HepG2 (cell line): ENCODE results near the gene CAMKK1. TPM values are rescaled to one million over a fixed set of nuclear protein-coding genes. Genes with fewer than 3 reads are reported as not detected.

Experiments used
- ATAC-seq: fragments of 200-7000 bp; cut with Tn5 transposase; 3 replicates; pipeline ENCODE4 v1.9.1; 2020; ENCODE audit warnings: mild to moderate bottlenecking, moderate library complexity
- BruUV-seq: library from RNA; stranded (reverse); fragments of 400-500 nt; replicated peaks from 2 replicates; lab custom pipeline; 2021; lab: Mats Ljungman, UMichigan
- CTCF ChIA-PET: fragments of 300-600 bp; formaldehyde crosslinking; extraction: SDS; loops from one replicate; lab custom pipeline; 2021; ENCODE audit warnings: low total read pairs, inconsistent platforms, low intra/inter-chr PET ratio; lab: Yijun Ruan, JAX
- POLR2A ChIA-PET: fragments of 350-600 bp; sonication (Branson Sonifier 250); formaldehyde crosslinking; loops from one replicate; lab custom pipeline; 2020; ENCODE audit warnings: antibody characterized with exemption, inconsistent platforms; lab: Yijun Ruan, JAX
- DNase-seq: peaks from one replicate; pipeline ENCODE4 v3.0.0-alpha.2; 2015; ENCODE audit warnings: low spot score
- FAIRE-seq: peaks from 3 replicates; lab custom pipeline; 2011; peaks lifted over from hg19 to GRCh38; lab: Jason Lieb, UNC
- H2AFZ ChIP-seq: one replicate; pipeline ENCODE4 v1.6.1; 2011; ENCODE audit warnings: low read length, inconsistent platforms
- H3K27ac ChIP-seq: fragments of 300-600 bp; 3 replicates; pipeline ENCODE4 v1.8.0; 2011; ENCODE audit warnings: mixed run types, mild to moderate bottlenecking, mixed read lengths, low read length, inconsistent platforms; ENCODE audit not compliant: insufficient read depth; ENCODE audit errors: extremely low read length
- H3K27me3 ChIP-seq, 2 experiments: fragments of 200-600 bp in 1 of 2; 2 replicates in 1 of 2; 3 replicates in 1 of 2; pipeline versions ENCODE4 v1.6.0 to v1.8.0; 2011; ENCODE audit warnings: low read length in 2 of 2, mild to moderate bottlenecking in 2 of 2, moderate library complexity in 2 of 2, inconsistent platforms in 1 of 2; ENCODE audit not compliant: insufficient read depth in 2 of 2, control insufficient read depth in 1 of 2
- H3K36me3 ChIP-seq, 2 experiments: fragments of 200-600 bp in 1 of 2; replicated peaks in 1 of 2; 2 replicates in 1 of 2; 3 replicates in 1 of 2; pipeline versions ENCODE4 v1.5.1 to v1.8.0; 2011; ENCODE audit warnings: low read length in 2 of 2, inconsistent platforms in 1 of 2; ENCODE audit not compliant: insufficient read depth in 2 of 2, control insufficient read depth in 1 of 2
- H3K4me1 ChIP-seq: 2 replicates; pipeline ENCODE4 v1.5.1; 2012; ENCODE audit warnings: low read length, inconsistent platforms; ENCODE audit not compliant: insufficient read depth
- H3K4me2 ChIP-seq: 2 replicates; pipeline ENCODE4 v1.6.0; 2011; ENCODE audit warnings: low read depth, low read length, inconsistent platforms
- H3K4me3 ChIP-seq, 3 experiments: fragments of 200-600 bp in 1 of 3; sonication (generic), shearing (Covaris generic) in 1 of 3; replicated peaks in 1 of 3; 2 replicates each; pipeline ENCODE4 v1.5.1; 2011 to 2016; ENCODE audit warnings: low read length in 3 of 3, inconsistent platforms in 2 of 3, low read depth in 2 of 3, mild to moderate bottlenecking in 2 of 3, control low read depth in 1 of 3, mixed read lengths in 1 of 3; ENCODE audit not compliant: insufficient read depth in 1 of 3
- H3K79me2 ChIP-seq: one replicate; pipeline ENCODE4 v1.6.1; 2011; ENCODE audit warnings: low read length, inconsistent platforms; ENCODE audit not compliant: insufficient read depth
- H3K9ac ChIP-seq: 2 replicates; pipeline ENCODE4 v1.6.0; 2011; ENCODE audit warnings: mild to moderate bottlenecking, low read depth, low read length, inconsistent platforms; ENCODE audit not compliant: insufficient read depth
- H3K9me3 ChIP-seq: 2 replicates; pipeline ENCODE4 v1.5.1; 2012; ENCODE audit warnings: mild to moderate bottlenecking, low read length
- H4K20me1 ChIP-seq: 2 replicates; pipeline ENCODE4 v1.6.0; 2011; ENCODE audit warnings: inconsistent platforms, mild to moderate bottlenecking, low read length, moderate library complexity; ENCODE audit not compliant: insufficient read depth
- ARNT ChIP-seq: fragments of 450-650 bp; IDR thresholded peaks from 2 replicates; pipeline ENCODE4 v1.6.1; 2017
- ASH2L ChIP-seq: fragments of 300-600, 200-600 bp; sonication (generic); IDR thresholded peaks from 2 replicates; pipeline ENCODE4 v1.7.0; 2017; ENCODE audit warnings: low read depth, mild to moderate bottlenecking, moderate library complexity, mixed read lengths, low read length; ENCODE audit not compliant: insufficient read length
- BORCS8-MEF2B ChIP-seq: sonication (generic); formaldehyde crosslinking; IDR thresholded peaks from 2 replicates; pipeline ENCODE4 v1.8.0; 2022; ENCODE audit warnings: mild to moderate bottlenecking, missing genetic modification reagents
- FOSL2 ChIP-seq: sonication (generic); formaldehyde crosslinking; IDR thresholded peaks from 2 replicates; pipeline ENCODE4 v1.4.0; 2020; ENCODE audit warnings: missing genetic modification reagents
- FOXP1 ChIP-seq, 2 experiments: fragments of 450-650 bp in 1 of 2; IDR thresholded peaks; 2 replicates each; pipeline ENCODE4 v1.6.1; 2017 to 2018; ENCODE audit warnings: antibody characterized with exemption in 1 of 2
- GFI1 ChIP-seq: sonication (generic); formaldehyde crosslinking; IDR thresholded peaks from 2 replicates; pipeline ENCODE4 v1.5.0; 2020; ENCODE audit warnings: missing genetic modification reagents, mild to moderate bottlenecking, borderline replicate concordance
- KLF11 ChIP-seq: IDR thresholded peaks from 2 replicates; pipeline ENCODE4 v1.6.1; 2016; ENCODE audit warnings: missing compliant biosample characterization
- MTF1 ChIP-seq: sonication (generic); formaldehyde crosslinking; IDR thresholded peaks from 2 replicates; pipeline ENCODE4 v1.5.0; 2020; ENCODE audit warnings: missing genetic modification reagents
- NR2F6 ChIP-seq, 2 experiments: IDR thresholded peaks; 2 replicates each; pipeline ENCODE4 v1.6.1; 2016; ENCODE audit warnings: antibody characterized with exemption in 1 of 2, mild to moderate bottlenecking in 1 of 2
- RFX5 ChIP-seq: IDR thresholded peaks from 2 replicates; pipeline ENCODE4 v1.6.1; 2011; ENCODE audit warnings: low read depth, low read length, improper control_type of control experiment
- SALL1 ChIP-seq: sonication (generic); formaldehyde crosslinking; IDR thresholded peaks from 2 replicates; pipeline ENCODE4 v1.8.0; 2022; ENCODE audit warnings: mild to moderate bottlenecking, missing genetic modification reagents
- TAF1 ChIP-seq: sonication (generic); formaldehyde crosslinking; IDR thresholded peaks from 2 replicates; pipeline ENCODE4 v1.4.0; 2020; ENCODE audit warnings: missing genetic modification reagents
- ZBTB7A ChIP-seq: sonication (generic); formaldehyde crosslinking; IDR thresholded peaks from 2 replicates; pipeline ENCODE4 v1.8.0; 2022; ENCODE audit warnings: mild to moderate bottlenecking, missing genetic modification reagents
- ZC3H13 ChIP-seq: sonication (generic); formaldehyde crosslinking; IDR thresholded peaks from 2 replicates; pipeline ENCODE4 v1.8.1; 2023; ENCODE audit warnings: mild to moderate bottlenecking, missing genetic modification reagents, moderate library complexity
- ZEB1 ChIP-seq: IDR thresholded peaks from 2 replicates; pipeline ENCODE4 v1.6.1; 2012; ENCODE audit warnings: mild to moderate bottlenecking, low read depth, inconsistent platforms; ENCODE audit not compliant: insufficient replicate concordance
- ZNF160 ChIP-seq: sonication (generic); formaldehyde crosslinking; IDR thresholded peaks from 2 replicates; pipeline ENCODE4 v1.8.0; 2022; ENCODE audit warnings: mild to moderate bottlenecking, inconsistent platforms, missing genetic modification reagents
- ZNF274 ChIP-seq: sonication (generic); formaldehyde crosslinking; IDR thresholded peaks from 2 replicates; pipeline ENCODE4 v1.5.1; 2020; ENCODE audit warnings: mild to moderate bottlenecking, missing genetic modification reagents
- ZNF510 ChIP-seq: sonication (generic); formaldehyde crosslinking; IDR thresholded peaks from 2 replicates; pipeline ENCODE4 v1.4.0; 2020; ENCODE audit warnings: low read depth, mild to moderate bottlenecking, missing genetic modification reagents
- ZNF564 ChIP-seq: sonication (generic); formaldehyde crosslinking; IDR thresholded peaks from 2 replicates; pipeline ENCODE4 v1.8.1; 2023; ENCODE audit warnings: mild to moderate bottlenecking, missing genetic modification reagents
- ZNF580 ChIP-seq: IDR thresholded peaks from 2 replicates; pipeline ENCODE4 v1.6.1; 2016; ENCODE audit warnings: low read depth, borderline replicate concordance
- ZNF629 ChIP-seq: sonication (generic); formaldehyde crosslinking; conservative IDR thresholded peaks from 2 replicates; pipeline ENCODE4 v1.5.0; 2020; ENCODE audit warnings: missing genetic modification reagents
- ZNF644 ChIP-seq: IDR thresholded peaks from 2 replicates; pipeline ENCODE4 v1.6.1; 2016; ENCODE audit warnings: low read depth
- ZNF768 ChIP-seq: sonication (generic); formaldehyde crosslinking; IDR thresholded peaks from 2 replicates; pipeline ENCODE4 v1.4.0; 2020; ENCODE audit warnings: missing genetic modification reagents
- ZNF776 ChIP-seq: sonication (generic); formaldehyde crosslinking; IDR thresholded peaks from 2 replicates; pipeline ENCODE4 v1.4.0; 2020; ENCODE audit warnings: mild to moderate bottlenecking, missing genetic modification reagents
- WGBS: methylation state at CpG from one replicate; pipeline ENCODE4 v1.1.6; 2017; ENCODE audit warnings: low lambda C conversion rate; 5-methylcytosine and 5-hydroxymethylcytosine counted together
- in situ Hi-C: cut with HindIII; loops from 2 replicates; pipeline ENCODE4 v1.10.0; 2017; ENCODE audit warnings: low pct_unique_long_range_greater_than_20kb; ENCODE audit not compliant: extremely low pct_ligation_motif_present
- intact Hi-C: fragments of 100-400 bp; cut with micrococcal nuclease; formaldehyde crosslinking; loops from one replicate; pipeline ENCODE4 v1.10.0; 2022; ENCODE audit not compliant: unreplicated experiment
- polyA plus RNA-seq, 8 experiments: library from polyadenylated mRNA; depleted of rRNA in 3 of 8; stranded (reverse) in 7 of 8; unstranded in 1 of 8; fragments of >200 nt; fragmentation: Illumina TruSeq in 4 of 8; extraction: Trizol in 4 of 8; gene quantifications; 2 replicates each; pipeline versions ENCODE4 v1.2.1 to v1.2.3, GENCODE V29; 2011 to 2016; ENCODE audit warnings: low read depth in 4 of 8, missing spikeins in 1 of 8, mixed read lengths in 1 of 8; ENCODE audit not compliant: insufficient read depth in 1 of 8
- total RNA-seq, 5 experiments: library from RNA; depleted of rRNA; stranded (reverse); fragments of >200 nt; fragmentation: Illumina TruSeq; extraction: Trizol; gene quantifications; 2 replicates each; pipeline ENCODE4 v1.2.3, GENCODE V29; 2016; ENCODE audit warnings: low read depth in 1 of 5
- TF ChIP-seq, protein P1 (sequence below): sonication (generic); formaldehyde crosslinking; IDR thresholded peaks from 2 replicates; pipeline ENCODE4 v1.5.0; 2020; ENCODE audit warnings: missing genetic modification reagents, mild to moderate bottlenecking, borderline replicate concordance

Gene CAMKK1
- total and polyA plus RNA-seq, 2 of the 13 experiments (the other 11 are each of a cell fraction or from before 2014, with no cell fraction given) = 1.5 to 1.6 TPM

- TF ChIP-seq TAF1 (CRISPR knock-in tag) = no peak
- no peak for TF ChIP-seq BORCS8-MEF2B
- no peak for TF ChIP-seq ZEB1
- no peak for TF ChIP-seq NR2F6 (IDR thresholded peaks at IDR 0.05)
- TF ChIP-seq NR2F6 (CRISPR knock-in tag; IDR thresholded peaks at IDR 0.05) = no peak
- no peak for TF ChIP-seq ASH2L
- 0 out of 2 replicates have a peak, but pooled peaks have one; percentile 16 for TF ChIP-seq SALL1
- peak; percentile 66 for TF ChIP-seq FOSL2 (CRISPR knock-in tag)
- no peak for TF ChIP-seq FOXP1 (IDR thresholded peaks at IDR 0.05)
- peak; percentile 77 for TF ChIP-seq FOXP1 (CRISPR knock-in tag; IDR thresholded peaks at IDR 0.05)
- no peak for TF ChIP-seq ZNF580 (CRISPR knock-in tag)
- TF ChIP-seq ZNF768 (CRISPR knock-in tag) = no peak
- TF ChIP-seq ZNF274 (CRISPR knock-in tag) = no peak
- TF ChIP-seq ZNF776 (CRISPR knock-in tag) = no peak
- no peak for TF ChIP-seq ZNF564 (CRISPR knock-in tag)
- TF ChIP-seq ZNF510 (CRISPR knock-in tag) = no peak
Observed at GRCh38 chr17:3818786-3819185, 74.1 kb downstream of the CAMKK1 start (continued).

DNA sequence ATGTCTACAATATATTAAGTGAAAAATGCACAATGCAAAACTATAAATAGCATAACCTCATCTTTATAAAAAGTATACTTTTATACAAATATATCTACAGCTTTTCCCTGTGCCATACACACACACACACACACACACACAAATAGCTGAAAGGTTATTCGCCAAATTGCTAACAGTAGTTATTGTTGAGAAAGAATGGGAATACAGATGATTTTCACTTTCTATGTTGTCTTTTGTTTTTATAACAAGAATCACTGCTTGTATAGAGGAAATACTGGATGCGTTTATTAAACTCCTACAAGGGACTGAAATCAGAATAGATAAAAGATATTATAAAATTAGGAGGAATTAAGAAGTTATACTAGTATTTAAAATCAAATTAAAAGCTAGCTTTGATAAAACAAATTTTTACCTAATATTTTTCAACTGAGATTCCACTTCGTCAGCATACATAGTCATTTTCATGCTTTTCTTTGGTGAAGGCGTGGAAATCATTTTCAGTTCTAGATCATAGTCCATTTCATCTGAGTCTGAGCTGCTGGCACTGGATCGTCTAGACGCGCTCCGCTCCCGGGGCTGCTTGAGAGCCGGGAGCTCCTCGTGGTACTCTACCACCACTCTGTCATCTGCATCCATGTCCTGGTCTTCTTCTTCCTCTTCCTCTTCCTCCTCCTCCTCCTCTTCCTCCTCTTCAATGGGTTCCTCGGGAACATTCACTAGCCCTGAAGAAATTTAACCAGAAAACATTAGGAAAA is 74.8 kb downstream of the CAMKK1 start:
- no TSS peak for BruUV-seq
- in situ Hi-C loops (no loop called here), intact Hi-C loops (no loop called here)
- no peak for FAIRE-seq
- H3K27ac ChIP-seq = no peak overlapping the region
- H3K4me2 ChIP-seq = no peak overlapping the region
- no peak overlapping the region for H3K9ac ChIP-seq
- peaks cover 10 to 62% of the 10 kb centered on the region in 2 experiments; a peak in 4 of 5 replicates for H3K36me3 ChIP-seq
- no peaks in the 10 kb centered on the region for H3K79me2 ChIP-seq
- H3K4me3 ChIP-seq = no peak overlapping the region
- 96% methylated on average over 12 of the region's 12 CpGs for WGBS
- ChIA-PET POLR2A (no interaction called here), CTCF (no interaction called here)
- H2AFZ ChIP-seq = no peak overlapping the region
- no peak for ATAC-seq
- H3K27me3 ChIP-seq = no peaks in the 10 kb centered on the region
- peaks cover 10% of the 10 kb centered on the region; the same call in 1 of the 2 replicates for H3K4me1 ChIP-seq
- no peaks in the 10 kb centered on the region for H4K20me1 ChIP-seq
- DNase-seq = no peak
- H3K9me3 ChIP-seq = no peaks in the 10 kb centered on the region
- no peak for TF ChIP-seq ZNF160 (CRISPR knock-in tag)
- no peak for TF ChIP-seq GFI1 (CRISPR knock-in tag)
- no peak for TF ChIP-seq ZNF629
- no peak for TF ChIP-seq ZNF644
- TF ChIP-seq MTF1 = no peak
- no peak for TF ChIP-seq ARNT
- TF ChIP-seq RFX5 = no peak
- no peak for TF ChIP-seq KLF11
- TF ChIP-seq, protein P1, sequence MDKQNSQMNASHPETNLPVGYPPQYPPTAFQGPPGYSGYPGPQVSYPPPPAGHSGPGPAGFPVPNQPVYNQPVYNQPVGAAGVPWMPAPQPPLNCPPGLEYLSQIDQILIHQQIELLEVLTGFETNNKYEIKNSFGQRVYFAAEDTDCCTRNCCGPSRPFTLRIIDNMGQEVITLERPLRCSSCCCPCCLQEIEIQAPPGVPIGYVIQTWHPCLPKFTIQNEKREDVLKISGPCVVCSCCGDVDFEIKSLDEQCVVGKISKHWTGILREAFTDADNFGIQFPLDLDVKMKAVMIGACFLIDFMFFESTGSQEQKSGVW = no peak
- TF ChIP-seq ZBTB7A = no peak
- TF ChIP-seq ZC3H13 (CRISPR knock-in tag) = no peak
